C4-2B (cell line): ENCODE measurements around the gene PAX3.

Source experiments
- ZFX ChIP-seq: fragments of 450-650 bp; IDR thresholded peaks from 2 replicates; pipeline ENCODE4 v1.6.1; 2017
- TF ChIP-seq, protein P1 (sequence below): fragments of 450-650 bp; conservative IDR thresholded peaks from 2 replicates; pipeline ENCODE4 v1.5.1; 2017; ENCODE audit warnings: mild to moderate bottlenecking

DNA sequence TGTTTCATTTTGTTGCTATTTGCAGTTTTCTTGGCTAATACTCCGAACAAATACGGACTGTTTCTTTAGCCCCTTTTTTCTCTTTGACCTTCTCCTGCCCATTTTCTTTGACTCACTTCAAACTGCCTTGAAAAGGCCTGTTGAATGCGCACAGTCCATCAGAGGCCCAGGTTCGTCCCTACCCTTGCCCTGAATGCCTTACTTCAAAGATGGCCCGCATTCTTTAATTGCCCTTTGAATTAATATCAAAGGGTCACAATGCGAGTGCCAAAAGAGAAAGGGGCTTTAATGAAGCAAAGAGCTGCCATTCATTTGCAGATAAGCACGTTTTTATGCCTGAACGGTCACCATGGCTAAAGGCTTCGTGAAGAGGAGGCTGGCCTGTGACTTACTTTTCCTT, 29.7 kb downstream of the PAX3 start:
- TF ChIP-seq ZFX = no peak
- TF ChIP-seq, protein P1, sequence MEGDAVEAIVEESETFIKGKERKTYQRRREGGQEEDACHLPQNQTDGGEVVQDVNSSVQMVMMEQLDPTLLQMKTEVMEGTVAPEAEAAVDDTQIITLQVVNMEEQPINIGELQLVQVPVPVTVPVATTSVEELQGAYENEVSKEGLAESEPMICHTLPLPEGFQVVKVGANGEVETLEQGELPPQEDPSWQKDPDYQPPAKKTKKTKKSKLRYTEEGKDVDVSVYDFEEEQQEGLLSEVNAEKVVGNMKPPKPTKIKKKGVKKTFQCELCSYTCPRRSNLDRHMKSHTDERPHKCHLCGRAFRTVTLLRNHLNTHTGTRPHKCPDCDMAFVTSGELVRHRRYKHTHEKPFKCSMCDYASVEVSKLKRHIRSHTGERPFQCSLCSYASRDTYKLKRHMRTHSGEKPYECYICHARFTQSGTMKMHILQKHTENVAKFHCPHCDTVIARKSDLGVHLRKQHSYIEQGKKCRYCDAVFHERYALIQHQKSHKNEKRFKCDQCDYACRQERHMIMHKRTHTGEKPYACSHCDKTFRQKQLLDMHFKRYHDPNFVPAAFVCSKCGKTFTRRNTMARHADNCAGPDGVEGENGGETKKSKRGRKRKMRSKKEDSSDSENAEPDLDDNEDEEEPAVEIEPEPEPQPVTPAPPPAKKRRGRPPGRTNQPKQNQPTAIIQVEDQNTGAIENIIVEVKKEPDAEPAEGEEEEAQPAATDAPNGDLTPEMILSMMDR = no peak
